ENCODE data around the gene FOXP2. TPM values are rescaled to one million over a fixed set of nuclear protein-coding genes. Genes with fewer than 3 reads are reported as not detected.

The FOXP2 gene
- polyA plus RNA-seq, 3 donors: not detected

GRCh38 chr7:114623146-114623545, 208.5 kb downstream of the FOXP2 start:
- Mint-ChIP-seq H3K27ac (no peak overlapping the region), H3K27me3 (ENCODE audit: low read depth in 3 of 3) (no peaks in the 10 kb centered on the region), H3K36me3 (no peaks in the 10 kb centered on the region), H3K4me1 (no peaks in the 10 kb centered on the region), H3K4me3 (no peak overlapping the region), H3K9me3 (peaks cover 0 to 1% (median 0%) of the 10 kb centered on the region in 7 donors)
- DNase-seq: no peak
- 92% methylated on average over 2 of the region's 2 CpGs for WGBS (ENCODE audit: insufficient coverage)
- H3K4me2 ChIP-seq (replicated peaks; ENCODE audit: extremely low read depth, low read length, poor library complexity, severe bottlenecking): no peak overlapping the region
- no peak overlapping the region for H2AFZ ChIP-seq (ENCODE audit: insufficient read depth, low read depth, low read length, poor library complexity, severe bottlenecking)
- H4K20me1 ChIP-seq (ENCODE audit: insufficient read depth, low read length): no peaks in the 10 kb centered on the region
- no peaks in the 10 kb centered on the region for H3K36me3 ChIP-seq (replicated peaks in 1 of 2; ENCODE audit: control insufficient read depth in 1 of 2, insufficient read depth in 2 of 2, low read length in 2 of 2)
- intact Hi-C loops (cut with micrococcal nuclease): no loop called here
- no peaks in the 10 kb centered on the region for H3K79me2 ChIP-seq (ENCODE audit: insufficient read depth, low read length)
- no peaks in the 10 kb centered on the region for H3K9me3 ChIP-seq (replicated peaks in 1 of 2; ENCODE audit: control insufficient read depth in 1 of 2, insufficient read depth in 1 of 2, low read length in 2 of 2)
- H3K27ac ChIP-seq (ENCODE audit: low read depth in 1 of 2, low read length in 2 of 2): no peak overlapping the region
- H3K4me1 ChIP-seq (ENCODE audit: control insufficient read depth in 1 of 2, insufficient read depth in 2 of 2, low read length in 2 of 2): no peaks in the 10 kb centered on the region
- TF ChIP-seq CTCF (IDR thresholded peaks at IDR 0.05): no peak
- H3K4me3 ChIP-seq (replicated peaks in 1 of 3; ENCODE audit: low read depth in 2 of 3, low read length in 3 of 3): no peak overlapping the region
- H3K9ac ChIP-seq (ENCODE audit: insufficient read depth, low read length, poor library complexity, severe bottlenecking): no peak overlapping the region
- H3K27me3 ChIP-seq (ENCODE audit: control insufficient read depth in 2 of 2, insufficient read depth in 2 of 2, low read length in 2 of 2): no peaks in the 10 kb centered on the region

GRCh38 chr7:114627231-114627630, 212.6 kb downstream of the FOXP2 start:
- Mint-ChIP-seq H3K27ac (no peak overlapping the region), H3K9me3 (peaks cover 0 to 1% (median 0%) of the 10 kb centered on the region in 7 donors), H3K36me3 (no peaks in the 10 kb centered on the region), H3K4me1 (no peaks in the 10 kb centered on the region), H3K4me3 (no peak overlapping the region), H3K27me3 (ENCODE audit: low read depth in 3 of 3) (no peaks in the 10 kb centered on the region)
- Histone ChIP-seq H3K79me2 (ENCODE audit: insufficient read depth, low read length) (no peaks in the 10 kb centered on the region), H3K27me3 (ENCODE audit: control insufficient read depth in 2 of 2, insufficient read depth in 2 of 2, low read length in 2 of 2) (no peaks in the 10 kb centered on the region), H3K4me1 (ENCODE audit: control insufficient read depth in 1 of 2, insufficient read depth in 2 of 2, low read length in 2 of 2) (no peaks in the 10 kb centered on the region), H3K36me3 (replicated peaks in 1 of 2; ENCODE audit: control insufficient read depth in 1 of 2, insufficient read depth in 2 of 2, low read length in 2 of 2) (no peaks in the 10 kb centered on the region), H3K9ac (ENCODE audit: insufficient read depth, low read length, poor library complexity, severe bottlenecking) (no peak overlapping the region), H4K20me1 (ENCODE audit: insufficient read depth, low read length) (no peaks in the 10 kb centered on the region), H3K4me3 (replicated peaks in 1 of 3; ENCODE audit: low read depth in 2 of 3, low read length in 3 of 3) (no peak overlapping the region), H3K9me3 (replicated peaks in 1 of 2; ENCODE audit: control insufficient read depth in 1 of 2, insufficient read depth in 1 of 2, low read length in 2 of 2) (no peaks in the 10 kb centered on the region), H2AFZ (ENCODE audit: insufficient read depth, low read depth, low read length, poor library complexity, severe bottlenecking) (no peak overlapping the region), H3K4me2 (replicated peaks; ENCODE audit: extremely low read depth, low read length, poor library complexity, severe bottlenecking) (no peak overlapping the region), H3K27ac (ENCODE audit: low read depth in 1 of 2, low read length in 2 of 2) (no peak overlapping the region)
- intact Hi-C loops (cut with micrococcal nuclease): no loop called here
- no peak for DNase-seq
- whole genome bisulfite sequencing (ENCODE audit: insufficient coverage): no CpG with 5 or more reads among the region's 3 CpGs
- no peak for TF ChIP-seq CTCF (IDR thresholded peaks at IDR 0.05)
